Fibroblast of lung (primary cell): ENCODE measurements around the gene LORICRIN. TPM values are rescaled to one million over a fixed set of nuclear protein-coding genes. Genes with fewer than 3 reads are reported as not detected.

Source experiments
- DNase-seq, 2 donors: peaks; one replicate each; pipeline versions ENCODE4 v3.0.0 to v3.0.0-alpha.2; 2010; ENCODE audit warnings: low read depth in 2 of 2
- H2AFZ ChIP-seq: 2 replicates; pipeline ENCODE4 v1.5.1; 2012; ENCODE audit warnings: low read length, control low read depth, inconsistent platforms
- H3K27ac ChIP-seq: 2 replicates; pipeline ENCODE4 v1.5.1; 2011; ENCODE audit warnings: low read length, control low read depth; ENCODE audit not compliant: insufficient read depth
- H3K27me3 ChIP-seq: 2 replicates; pipeline ENCODE4 v1.5.1; 2011; ENCODE audit warnings: mild to moderate bottlenecking, low read length; ENCODE audit not compliant: control insufficient read depth, insufficient read depth
- H3K36me3 ChIP-seq: 2 replicates; pipeline ENCODE4 v1.5.1; 2011; ENCODE audit warnings: low read length; ENCODE audit not compliant: control insufficient read depth, insufficient read depth
- H3K4me1 ChIP-seq: 2 replicates; pipeline ENCODE4 v1.5.1; 2011; ENCODE audit warnings: low read length; ENCODE audit not compliant: control insufficient read depth, insufficient read depth; ENCODE audit errors: extremely low read depth
- H3K4me2 ChIP-seq: 2 replicates; pipeline ENCODE4 v1.5.1; 2011; ENCODE audit warnings: low read length, control low read depth; ENCODE audit not compliant: insufficient read depth; ENCODE audit errors: extremely low read depth
- H3K4me3 ChIP-seq, 4 experiments: fragments of 200-600 bp in 1 of 4; sonication (generic) in 1 of 4; replicated peaks in 1 of 4; 2 replicates each; pipeline ENCODE4 v1.5.1; 2011 to 2016; ENCODE audit warnings: low read length in 4 of 4, low read depth in 3 of 4, mild to moderate bottlenecking in 3 of 4, control low read depth in 2 of 4, inconsistent platforms in 1 of 4, mixed read lengths in 1 of 4; ENCODE audit not compliant: insufficient read depth in 1 of 4; ENCODE audit errors: control extremely low read depth in 1 of 4
- H3K79me2 ChIP-seq: 2 replicates; pipeline ENCODE4 v1.5.1; 2012; ENCODE audit warnings: mild to moderate bottlenecking, low read length, inconsistent platforms; ENCODE audit not compliant: control insufficient read depth, insufficient read depth
- H3K9ac ChIP-seq: 2 replicates; pipeline ENCODE4 v1.5.1; 2011; ENCODE audit warnings: mild to moderate bottlenecking, low read length, control low read depth; ENCODE audit not compliant: insufficient read depth
- H3K9me3 ChIP-seq: 2 replicates; pipeline ENCODE4 v1.5.1; 2012; ENCODE audit warnings: low read depth, low read length; ENCODE audit not compliant: control insufficient read depth, insufficient read depth
- H4K20me1 ChIP-seq: 2 replicates; pipeline ENCODE4 v1.5.1; 2011; ENCODE audit warnings: low read length; ENCODE audit not compliant: control insufficient read depth, insufficient read depth; ENCODE audit errors: extremely low read depth
- EZH2 ChIP-seq: IDR thresholded peaks from 2 replicates; pipeline ENCODE4 v1.5.1; 2012; ENCODE audit warnings: low read length, control low read depth, mild to moderate bottlenecking; ENCODE audit errors: missing control alignments
- polyA plus RNA-seq, 2 donors: library from polyadenylated mRNA; depleted of rRNA in 1 of 2; stranded (reverse) in 1 of 2; unstranded in 1 of 2; fragments of >200 nt; gene quantifications; 2 replicates each; pipeline ENCODE4 v1.2.1, GENCODE V29; 2011 to 2012; ENCODE audit warnings: missing spikeins in 1 of 2
- total RNA-seq: library from RNA; depleted of rRNA; stranded (reverse); fragments of >200 nt; gene quantifications from 2 replicates; pipeline ENCODE4 v1.2.1, GENCODE V29; 2014
- TF ChIP-seq, protein P1 (sequence below), 2 donors: IDR thresholded peaks in 1 of 2; conservative IDR thresholded peaks in 1 of 2; 1 replicate in 1 of 2; 2 replicates in 1 of 2; pipeline ENCODE4 v1.5.1; 2011 to 2012; ENCODE audit warnings: low read length in 2 of 2, control low read depth in 1 of 2, inconsistent platforms in 1 of 2, low read depth in 1 of 2, mild to moderate bottlenecking in 1 of 2

Gene LORICRIN
- total and polyA plus RNA-seq, 2 donors (not counting 1 experiment from before 2014, with no cell fraction given): not detected

DNA sequence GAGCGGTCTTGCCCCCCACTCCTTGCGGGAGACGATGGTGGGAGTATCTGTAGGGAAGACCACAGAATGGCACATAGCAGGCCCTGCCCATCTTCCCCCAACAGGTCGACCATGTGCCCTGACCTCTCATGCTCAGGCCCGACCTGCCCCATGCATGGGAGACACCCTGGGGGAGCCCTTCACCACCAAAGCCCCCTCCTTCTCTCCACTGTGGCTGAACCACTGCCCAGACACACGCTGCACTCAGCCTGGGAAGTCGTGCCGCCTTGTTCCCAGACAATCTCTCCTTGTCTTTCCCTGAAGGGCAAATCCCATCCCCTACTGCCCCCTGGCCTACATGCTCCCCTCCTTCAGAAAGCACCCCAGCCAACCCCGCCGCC lies 47.7 kb downstream of the LORICRIN start:
- H3K4me1 ChIP-seq: no peaks in the 10 kb centered on the region
- no peak overlapping the region for H3K9ac ChIP-seq
- H3K36me3 ChIP-seq: no peaks in the 10 kb centered on the region
- H3K4me3 ChIP-seq: no peak overlapping the region
- no peak for DNase-seq
- H4K20me1 ChIP-seq: no peaks in the 10 kb centered on the region
- H3K79me2 ChIP-seq: no peaks in the 10 kb centered on the region
- peaks cover 2% of the 10 kb centered on the region for H3K27me3 ChIP-seq
- no peak overlapping the region for H3K4me2 ChIP-seq
- TF ChIP-seq, protein P1, sequence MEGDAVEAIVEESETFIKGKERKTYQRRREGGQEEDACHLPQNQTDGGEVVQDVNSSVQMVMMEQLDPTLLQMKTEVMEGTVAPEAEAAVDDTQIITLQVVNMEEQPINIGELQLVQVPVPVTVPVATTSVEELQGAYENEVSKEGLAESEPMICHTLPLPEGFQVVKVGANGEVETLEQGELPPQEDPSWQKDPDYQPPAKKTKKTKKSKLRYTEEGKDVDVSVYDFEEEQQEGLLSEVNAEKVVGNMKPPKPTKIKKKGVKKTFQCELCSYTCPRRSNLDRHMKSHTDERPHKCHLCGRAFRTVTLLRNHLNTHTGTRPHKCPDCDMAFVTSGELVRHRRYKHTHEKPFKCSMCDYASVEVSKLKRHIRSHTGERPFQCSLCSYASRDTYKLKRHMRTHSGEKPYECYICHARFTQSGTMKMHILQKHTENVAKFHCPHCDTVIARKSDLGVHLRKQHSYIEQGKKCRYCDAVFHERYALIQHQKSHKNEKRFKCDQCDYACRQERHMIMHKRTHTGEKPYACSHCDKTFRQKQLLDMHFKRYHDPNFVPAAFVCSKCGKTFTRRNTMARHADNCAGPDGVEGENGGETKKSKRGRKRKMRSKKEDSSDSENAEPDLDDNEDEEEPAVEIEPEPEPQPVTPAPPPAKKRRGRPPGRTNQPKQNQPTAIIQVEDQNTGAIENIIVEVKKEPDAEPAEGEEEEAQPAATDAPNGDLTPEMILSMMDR (conservative IDR thresholded peaks at IDR 0.05 in 1 of 2, IDR thresholded peaks at IDR 0.05 in 1 of 2; ENCODE audit: low read depth in 1 of 2, low read length in 2 of 2): no peak
- no peak for TF ChIP-seq EZH2
- H3K27ac ChIP-seq: no peak overlapping the region
- H2AFZ ChIP-seq: no peak overlapping the region
- H3K9me3 ChIP-seq: no peaks in the 10 kb centered on the region

DNA sequence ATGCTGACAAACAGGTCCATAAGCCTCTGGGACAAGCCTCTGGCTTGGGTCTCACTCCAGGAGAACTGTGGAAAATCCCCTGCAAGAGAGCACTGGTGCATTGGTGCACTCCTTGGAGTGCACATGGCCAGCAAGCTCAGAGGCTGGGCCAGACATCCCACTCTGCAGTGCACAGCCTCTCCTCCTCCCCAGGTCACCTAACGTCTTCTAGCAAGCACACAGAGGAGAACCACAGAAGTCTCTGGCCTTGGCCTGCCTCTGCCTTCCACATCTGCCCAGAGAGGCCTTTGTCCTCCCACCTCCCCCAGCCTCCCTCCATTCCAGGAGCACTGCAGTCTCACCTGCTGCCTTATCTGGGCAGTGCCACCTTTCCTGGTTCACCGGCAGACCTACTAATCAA lies 49.1 kb downstream of the LORICRIN start:
- H4K20me1 ChIP-seq: no peaks in the 10 kb centered on the region
- H3K79me2 ChIP-seq: no peaks in the 10 kb centered on the region
- H3K27me3 ChIP-seq: no peaks in the 10 kb centered on the region
- DNase-seq: no peak
- H3K4me3 ChIP-seq: no peak overlapping the region
- H3K27ac ChIP-seq: no peak overlapping the region
- TF ChIP-seq EZH2: no peak
- TF ChIP-seq, protein P1 (conservative IDR thresholded peaks at IDR 0.05 in 1 of 2, IDR thresholded peaks at IDR 0.05 in 1 of 2; ENCODE audit: low read depth in 1 of 2, low read length in 2 of 2): no peak
- H2AFZ ChIP-seq: no peak overlapping the region
- no peak overlapping the region for H3K4me2 ChIP-seq
- no peaks in the 10 kb centered on the region for H3K4me1 ChIP-seq
- H3K9ac ChIP-seq: no peak overlapping the region
- H3K9me3 ChIP-seq: no peaks in the 10 kb centered on the region
- H3K36me3 ChIP-seq: no peaks in the 10 kb centered on the region

DNA sequence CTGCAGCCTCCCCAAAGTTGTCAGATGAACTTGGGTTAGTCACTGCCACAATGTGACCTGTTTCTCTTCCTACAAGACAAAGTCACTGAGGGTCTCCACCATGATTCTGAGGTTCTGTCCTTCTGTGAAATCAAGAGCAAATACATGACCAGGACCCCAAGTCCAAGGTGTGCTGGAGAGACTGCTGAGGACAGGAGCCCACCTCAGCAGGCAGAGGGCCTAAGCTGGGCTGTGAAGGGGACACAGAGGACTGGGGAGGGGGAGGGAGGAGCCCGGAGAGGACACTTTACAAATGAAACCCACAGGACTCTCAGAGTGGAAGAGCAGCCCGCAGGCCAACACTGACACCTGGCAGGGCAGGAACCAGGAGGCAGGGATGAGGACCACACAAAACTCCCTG lies 50.0 kb downstream of the LORICRIN start:
- no peak overlapping the region for H2AFZ ChIP-seq

More for the DNA sequence above, 50.0 kb downstream of the LORICRIN start:
- no peak overlapping the region for H3K4me3 ChIP-seq
- no peaks in the 10 kb centered on the region for H3K4me1 ChIP-seq
- no peak overlapping the region for H3K9ac ChIP-seq
- TF ChIP-seq, protein P1 (conservative IDR thresholded peaks at IDR 0.05 in 1 of 2, IDR thresholded peaks at IDR 0.05 in 1 of 2; ENCODE audit: low read depth in 1 of 2, low read length in 2 of 2): no peak
- no peak for TF ChIP-seq EZH2
- no peaks in the 10 kb centered on the region for H3K79me2 ChIP-seq
- H3K9me3 ChIP-seq: no peaks in the 10 kb centered on the region
- H3K36me3 ChIP-seq: no peaks in the 10 kb centered on the region
- H4K20me1 ChIP-seq: no peaks in the 10 kb centered on the region
- no peak overlapping the region for H3K27ac ChIP-seq
- no peaks in the 10 kb centered on the region for H3K27me3 ChIP-seq
- DNase-seq: no peak
- H3K4me2 ChIP-seq: no peak overlapping the region
